HG03108 (cell line): ENCODE results near the gene NTN1.

ENCODE experiments used
- ATAC-seq: cut with Tn5 transposase; IDR thresholded peaks from one replicate; pipeline ENCODE4 v1.9.1; 2021; ENCODE audit warnings: moderate library complexity; ENCODE audit not compliant: unreplicated experiment

NTN1 gene

DNA sequence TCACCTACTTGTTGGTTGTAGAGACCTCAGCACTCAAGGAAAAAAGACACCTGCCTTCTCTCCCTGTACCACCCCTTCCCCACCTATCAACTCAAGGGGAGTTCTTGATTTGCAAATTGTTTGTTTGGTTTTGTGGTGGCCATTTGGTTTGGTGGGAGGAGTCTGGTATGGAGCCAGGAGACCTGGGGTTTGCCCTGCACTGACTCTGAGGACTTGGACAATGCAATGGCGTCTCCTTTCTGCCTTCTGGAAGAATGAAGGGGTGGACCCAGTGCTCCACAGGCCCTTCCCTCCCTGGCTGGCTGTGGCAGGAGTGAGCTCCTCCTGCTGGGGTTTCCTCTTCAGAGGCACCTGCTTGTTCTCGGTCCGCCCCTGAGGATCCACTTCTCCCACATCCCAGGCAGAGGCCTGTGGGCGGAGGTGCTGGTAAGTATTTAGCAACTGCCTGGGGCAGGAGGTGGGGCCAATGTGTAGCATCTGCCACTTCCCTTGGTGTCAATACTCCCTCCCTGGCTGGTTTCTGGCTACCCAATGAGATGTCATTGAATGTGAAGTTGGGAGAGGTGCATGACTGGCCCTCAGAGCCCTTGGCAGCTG is 164.5 kb downstream of the NTN1 start:
- ATAC-seq: no peak

DNA sequence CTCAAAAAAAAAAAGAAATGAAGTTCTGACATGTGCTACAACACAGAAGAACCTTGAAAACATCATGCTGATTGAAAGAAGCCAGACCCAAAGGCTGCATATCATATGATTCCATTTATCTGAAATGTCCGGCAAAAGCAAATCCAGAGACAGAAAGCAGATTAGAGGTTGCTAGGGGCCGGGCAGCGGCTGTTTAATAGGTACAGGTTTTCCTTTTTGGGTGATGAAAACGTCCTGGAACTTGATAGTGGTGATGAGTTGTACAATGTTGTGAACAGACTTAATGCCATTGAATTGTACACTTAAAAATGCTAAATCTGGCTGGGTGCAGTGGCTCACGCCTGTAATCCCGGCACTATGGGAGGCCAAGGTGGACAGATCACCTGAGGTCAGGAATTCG is 166.5 kb downstream of the NTN1 start:
- ATAC-seq: no peak

DNA sequence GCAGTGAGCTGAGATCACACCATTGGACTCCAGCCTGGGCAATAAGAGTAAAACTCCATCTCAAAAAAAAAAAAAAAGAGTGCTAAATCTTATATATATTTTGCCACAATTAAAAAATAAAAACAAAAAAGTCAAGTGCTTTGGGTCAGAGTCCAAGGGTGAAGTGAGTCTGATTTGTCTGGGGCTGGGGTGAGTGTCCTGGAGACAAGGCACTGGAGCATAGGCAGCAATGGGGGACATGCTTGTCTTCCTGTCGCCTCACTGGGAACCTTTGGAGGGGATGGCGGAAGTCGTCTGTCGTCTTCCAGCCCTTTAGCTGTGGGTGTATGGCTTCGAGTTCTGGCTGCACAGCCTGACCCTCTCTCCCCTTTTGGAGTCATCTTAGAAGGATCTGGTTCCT is 167.1 kb downstream of the NTN1 start:
- ATAC-seq: no peak

DNA sequence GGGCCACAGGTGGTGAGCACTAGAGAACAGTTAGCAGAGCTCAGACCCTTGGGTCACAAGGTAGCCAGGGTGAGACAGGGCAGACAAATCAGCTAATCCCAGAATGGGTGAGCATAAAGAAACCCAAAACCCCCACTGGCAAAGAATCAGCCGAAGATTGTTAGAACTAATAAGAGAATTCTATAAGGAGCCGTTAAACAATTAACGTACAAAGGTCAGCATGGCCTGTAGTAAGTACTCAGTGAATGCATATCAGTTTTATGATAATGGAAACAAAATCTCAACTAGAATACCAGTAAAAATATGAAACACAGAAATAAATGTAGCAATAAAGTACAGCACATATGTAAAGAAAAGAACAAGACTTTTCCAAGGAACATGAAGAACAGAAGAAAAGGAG is 168.6 kb downstream of the NTN1 start:
- ATAC-seq: no peak

DNA sequence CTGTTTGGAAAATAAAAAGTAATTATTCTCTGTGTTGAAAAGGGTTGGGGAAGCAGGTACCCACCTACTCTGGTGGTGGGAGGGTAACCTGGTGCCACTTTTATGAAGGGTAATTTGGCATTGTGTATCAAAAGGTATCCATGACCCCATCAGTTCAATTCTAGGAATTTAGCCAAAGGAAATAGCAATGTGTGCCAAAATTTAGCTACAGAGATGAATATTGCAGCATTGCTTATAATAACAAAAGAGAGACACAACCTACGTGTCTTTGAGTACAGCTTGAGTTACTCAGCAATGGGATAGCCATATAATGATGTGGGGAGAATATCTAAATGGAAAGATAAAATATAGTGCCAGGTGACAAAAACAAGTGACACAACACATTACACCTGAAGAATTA is 170.7 kb downstream of the NTN1 start:
- no peak for ATAC-seq

DNA sequence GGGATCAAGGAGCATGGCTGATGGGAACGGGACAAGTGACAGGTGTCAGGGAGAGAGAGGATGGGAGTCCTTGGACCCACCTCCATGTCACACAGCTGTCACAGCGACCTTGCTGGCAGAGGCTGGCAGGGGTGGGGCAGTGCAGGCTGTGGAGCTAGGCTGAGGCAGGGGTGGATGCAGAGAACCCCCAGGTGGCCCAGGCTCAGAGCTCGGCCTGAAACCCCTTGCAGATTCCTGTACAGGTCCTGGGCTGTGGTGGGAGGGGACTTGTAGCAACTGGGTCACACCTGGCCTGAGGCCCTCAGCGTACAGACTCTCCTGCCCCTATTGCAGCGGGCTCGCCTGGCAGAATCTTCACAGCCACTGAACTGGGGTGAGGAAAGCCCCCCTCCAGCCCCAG is 174.1 kb downstream of the NTN1 start:
- no peak for ATAC-seq

DNA sequence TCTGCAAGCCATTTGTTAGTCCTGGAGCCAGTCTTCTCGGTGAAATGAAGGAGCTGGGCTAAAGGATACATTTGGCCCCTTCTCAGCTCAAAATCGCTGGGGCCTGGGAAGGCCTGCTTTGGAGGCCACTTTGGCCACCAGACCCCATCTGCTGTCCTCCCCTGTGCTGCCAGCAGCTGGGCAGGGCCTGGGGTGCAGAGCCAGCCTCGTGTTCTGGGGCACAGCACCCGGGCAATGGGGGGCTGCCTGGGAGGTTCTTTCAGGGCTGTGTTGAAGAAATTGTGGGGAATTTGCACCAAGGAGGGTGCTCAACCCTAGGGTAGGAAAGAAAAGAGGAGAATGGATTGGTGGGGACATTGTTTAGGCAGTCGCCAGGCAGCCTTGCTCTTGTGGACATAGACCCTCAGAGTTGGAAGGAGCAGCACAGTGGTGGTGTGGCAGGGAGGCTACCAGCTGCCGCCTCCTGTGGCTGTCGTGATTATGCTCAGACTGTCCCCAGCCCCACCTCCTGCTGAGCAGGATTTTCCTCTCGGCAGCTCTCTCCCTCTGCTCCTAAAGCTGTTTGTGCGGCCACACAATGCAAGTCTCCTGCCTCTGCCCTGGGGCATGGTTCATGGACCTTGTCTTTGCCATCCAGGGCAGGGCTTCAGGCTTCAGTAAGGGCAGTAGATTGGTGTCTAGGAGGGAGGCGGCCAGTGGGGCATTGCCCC is 174.8 kb downstream of the NTN1 start:
- no peak for ATAC-seq

DNA sequence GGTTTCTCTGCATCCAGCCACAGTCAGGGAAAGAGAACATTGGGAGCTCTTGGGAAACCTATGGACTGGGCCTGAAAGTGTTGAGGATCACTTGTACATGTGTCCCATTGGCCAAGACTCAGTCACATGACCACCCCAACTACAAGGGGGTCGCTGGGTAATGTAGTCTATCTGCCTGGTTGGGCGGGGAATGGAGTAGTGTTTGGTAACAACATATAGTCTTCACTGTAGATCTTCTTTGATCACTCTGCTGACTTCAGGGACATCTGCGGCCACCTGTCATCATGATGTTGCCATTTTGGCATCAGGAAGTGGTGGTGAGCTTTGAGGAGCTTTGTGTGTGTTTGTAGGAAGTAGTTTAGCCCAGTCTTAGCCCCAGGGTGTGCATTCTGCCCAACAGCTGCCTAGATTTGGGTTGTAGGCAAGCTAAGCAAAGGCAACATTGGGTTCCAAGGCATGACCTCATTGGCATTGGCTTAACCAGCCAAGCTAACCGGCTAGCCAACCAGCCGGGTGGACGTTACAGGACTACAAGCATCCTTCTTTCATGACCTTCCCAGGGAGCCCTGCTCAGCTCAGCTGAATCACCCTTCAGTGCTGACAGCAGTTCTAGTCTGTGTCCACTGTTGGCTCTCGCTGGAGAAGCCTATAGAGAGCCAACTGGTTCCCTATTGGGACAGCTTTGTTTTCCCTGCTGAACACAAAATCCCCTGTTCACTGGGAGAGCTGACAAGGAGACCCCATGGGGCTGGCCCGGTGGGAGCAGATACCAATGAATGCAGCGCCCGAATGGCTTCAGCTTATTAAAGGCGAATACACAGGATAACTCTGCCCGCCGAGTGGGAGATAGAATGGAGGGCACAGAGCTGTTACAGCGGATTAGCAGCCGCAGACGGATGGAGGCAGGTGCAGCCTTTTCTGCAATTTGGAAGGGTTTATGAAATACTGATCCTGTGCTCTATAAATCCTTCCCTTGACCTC is 178.6 kb downstream of the NTN1 start:
- no peak for ATAC-seq

DNA sequence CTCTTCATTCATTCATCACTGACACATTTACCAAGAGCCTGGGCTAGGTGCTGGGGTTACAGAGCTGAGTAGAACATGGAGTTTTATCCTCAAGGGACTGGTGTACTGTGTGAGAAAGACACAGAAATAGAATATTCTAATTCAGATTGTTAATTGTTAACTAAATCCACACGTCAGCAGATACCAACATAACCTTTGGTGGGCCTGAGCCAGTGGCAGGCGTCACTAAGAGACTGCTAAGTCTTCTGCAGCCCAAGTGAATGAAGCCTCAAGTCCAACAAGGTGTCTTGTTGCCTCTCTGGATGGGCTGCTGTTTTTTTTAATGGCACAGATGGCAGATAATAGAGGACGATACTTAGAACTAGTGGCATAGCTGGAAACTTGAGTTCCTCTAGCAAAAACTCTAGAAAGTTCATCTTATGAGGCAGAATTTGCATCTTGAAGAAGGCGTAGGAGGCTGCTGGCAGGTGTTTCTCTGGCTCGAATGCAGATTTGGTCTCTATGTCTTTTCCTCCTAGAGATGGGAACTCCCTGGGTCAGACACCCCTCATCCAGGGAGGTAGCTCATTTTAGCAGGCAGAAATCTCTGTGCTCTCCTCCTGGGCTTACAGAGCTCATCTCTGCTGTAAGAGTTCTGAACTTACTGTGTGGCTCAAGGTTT is 179.5 kb downstream of the NTN1 start:
- peak; percentile 75 for ATAC-seq

DNA sequence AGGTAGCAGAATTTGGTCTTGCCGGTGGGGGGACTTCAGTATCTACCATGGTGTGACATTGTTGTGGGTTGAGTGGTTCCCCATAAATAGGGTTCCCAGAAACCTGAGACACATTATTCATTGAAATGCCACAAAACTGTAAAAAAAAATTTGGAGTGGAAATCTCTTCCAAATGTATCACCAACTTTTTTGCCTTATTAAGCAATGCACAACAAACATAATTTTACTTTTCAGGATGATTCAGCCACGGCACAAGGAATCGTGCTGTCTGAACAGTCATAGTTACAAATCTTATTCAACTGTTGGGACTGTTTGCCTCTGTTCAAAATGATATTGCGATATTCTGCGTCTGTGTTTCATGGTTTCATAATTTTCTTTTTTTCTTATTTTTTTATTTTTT is 181.2 kb downstream of the NTN1 start:
- no peak for ATAC-seq

DNA sequence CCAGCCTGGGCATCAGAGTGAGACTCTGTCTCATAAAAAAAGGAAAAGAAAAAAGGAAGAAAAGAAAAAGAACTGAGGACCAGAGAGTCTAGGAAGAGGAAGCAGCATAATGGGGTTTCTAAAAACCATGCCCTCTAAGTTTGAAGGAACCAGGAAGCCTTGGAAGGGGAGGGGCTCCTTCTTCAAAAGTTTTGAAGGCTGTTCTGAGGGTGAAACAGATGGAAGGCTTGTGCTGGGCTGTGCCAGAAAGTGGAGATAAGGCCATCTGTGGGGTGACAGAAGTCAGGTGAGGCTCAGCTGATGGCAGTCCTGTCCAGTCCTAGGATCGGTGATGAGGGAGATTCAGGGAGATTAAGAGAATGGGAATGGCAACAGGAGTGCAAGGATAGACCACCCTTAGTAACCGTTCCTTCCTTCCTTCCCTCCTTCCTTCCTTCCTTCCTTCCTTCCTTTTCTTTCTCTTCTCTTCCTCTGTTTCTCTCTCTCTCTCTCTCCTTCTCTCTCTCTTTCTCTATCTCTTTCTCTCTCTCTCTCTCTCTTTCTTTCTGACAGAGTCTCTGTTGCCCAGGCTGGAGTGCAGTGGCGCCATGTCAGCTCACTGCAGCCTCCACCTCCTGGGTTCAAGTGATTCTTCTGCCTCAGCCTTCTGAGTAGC is 182.6 kb downstream of the NTN1 start:
- ATAC-seq: no peak

DNA sequence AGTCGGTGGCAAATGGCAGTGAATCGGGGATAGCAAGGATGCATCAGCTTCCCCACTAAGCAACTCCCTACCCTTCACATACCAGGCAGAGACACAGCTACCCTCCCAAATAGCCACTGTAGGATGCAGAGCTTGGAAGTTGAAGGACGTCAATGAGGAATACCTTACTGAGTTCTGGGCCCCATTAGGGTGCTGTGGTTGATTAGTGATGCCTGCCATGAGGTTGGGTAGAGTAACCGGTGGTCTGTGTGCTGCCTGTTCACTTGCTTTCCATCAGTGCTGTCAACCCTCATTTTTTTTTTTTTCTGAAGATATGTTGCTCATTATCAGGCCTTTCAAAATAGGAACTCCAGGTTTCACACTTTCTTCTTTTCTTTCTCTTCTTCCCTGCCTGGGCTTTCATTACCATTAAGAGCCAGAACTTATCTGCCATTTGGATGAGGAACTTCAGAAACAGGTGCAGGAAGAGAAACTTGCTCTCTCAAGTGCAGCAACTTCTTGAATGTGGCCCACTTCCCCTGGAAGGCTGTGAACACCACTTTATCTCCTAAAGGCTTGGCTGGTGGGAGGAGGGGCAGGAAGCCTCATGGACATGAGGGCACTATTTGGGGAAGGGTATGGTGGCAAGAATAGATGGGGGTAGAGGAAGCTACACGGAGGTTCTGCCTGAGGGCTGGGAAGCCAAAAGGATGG is 183.5 kb downstream of the NTN1 start:
- no peak for ATAC-seq

DNA sequence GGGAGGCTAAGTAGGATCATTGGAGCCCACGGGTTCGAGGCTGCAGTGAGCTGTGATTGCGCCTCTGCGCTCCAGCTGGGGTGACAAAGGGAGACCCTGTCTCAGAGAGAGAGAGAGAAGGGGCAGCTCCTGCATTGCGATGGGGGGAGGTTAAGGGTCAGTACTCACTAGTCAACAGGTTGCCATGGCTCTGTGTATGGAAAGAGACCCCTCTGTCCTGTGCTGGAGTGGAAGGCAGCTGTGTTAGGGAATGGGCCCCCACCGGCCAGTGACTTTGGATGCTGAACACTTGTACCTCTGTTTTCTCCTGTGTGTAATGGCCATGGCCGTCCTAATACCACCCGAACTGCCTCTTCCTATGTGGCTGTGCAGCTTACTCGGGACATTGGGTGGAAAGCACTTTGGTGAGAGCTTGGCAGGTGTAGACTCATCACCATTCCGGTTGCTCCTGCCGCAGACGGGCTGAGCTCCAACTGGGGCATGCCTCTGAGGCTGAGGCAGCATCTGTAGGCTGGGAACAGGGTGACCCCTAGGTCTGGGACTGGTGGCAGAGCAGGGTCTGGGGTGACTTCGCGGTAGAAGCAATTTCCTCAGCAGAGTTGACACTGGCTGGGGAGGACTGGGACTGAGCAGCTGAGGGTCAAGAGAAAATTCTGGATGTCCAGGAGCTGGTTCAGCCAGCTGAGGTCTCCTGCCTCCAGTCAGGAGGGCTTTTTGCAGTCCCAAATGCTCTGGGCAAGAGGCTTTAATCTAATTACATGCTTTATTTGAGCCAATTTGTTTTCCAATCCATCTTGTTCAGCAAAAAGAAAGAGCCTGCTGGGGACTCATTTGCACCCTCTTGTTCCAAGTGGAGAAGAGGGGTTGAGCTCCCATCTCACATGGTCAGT is 184.5 kb downstream of the NTN1 start:
- ATAC-seq: no peak

DNA sequence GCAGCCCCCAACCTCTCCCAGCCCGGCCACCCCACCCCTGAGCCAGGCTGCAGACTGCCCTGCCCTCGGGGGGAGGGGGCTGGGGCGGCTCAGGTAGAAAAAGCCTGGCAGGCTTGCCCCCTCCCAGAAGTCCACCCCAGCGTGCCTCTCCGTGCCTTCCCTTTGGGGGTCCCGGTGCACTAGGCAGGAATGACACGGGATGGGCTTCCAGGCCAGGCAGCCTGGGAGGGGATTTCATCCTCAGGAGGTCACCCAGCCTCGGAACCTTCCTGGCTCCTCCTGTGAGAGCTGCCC is 185.0 kb downstream of the NTN1 start:
- no peak for ATAC-seq

DNA sequence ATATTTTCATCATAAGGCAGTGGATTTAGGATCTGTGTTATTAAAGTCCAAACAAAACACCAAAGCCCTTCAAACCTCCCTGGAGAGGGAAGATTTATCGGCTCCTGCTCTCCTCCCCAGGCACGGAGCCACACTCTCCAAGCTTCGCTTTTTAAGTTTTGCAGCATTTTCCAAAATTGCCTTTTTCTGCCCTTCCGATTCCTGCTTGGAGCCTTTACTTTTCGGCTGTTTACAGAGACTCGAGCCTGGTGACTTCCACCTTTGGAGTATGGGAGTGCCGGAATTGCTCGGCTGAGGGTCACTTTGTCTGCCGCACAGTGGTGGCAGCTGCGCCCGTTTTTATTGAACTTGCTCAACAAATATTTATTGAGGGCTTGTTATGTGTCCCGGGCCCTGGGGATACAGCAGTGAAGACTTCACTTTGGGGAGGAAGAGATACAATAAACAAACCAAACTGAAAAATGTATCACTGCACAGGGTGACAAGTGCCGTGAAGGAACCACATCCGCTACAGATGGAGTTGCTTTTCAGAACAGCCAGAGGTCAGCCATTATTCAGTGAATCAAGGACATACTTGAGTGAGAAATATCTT is 185.5 kb downstream of the NTN1 start:
- no peak for ATAC-seq

DNA sequence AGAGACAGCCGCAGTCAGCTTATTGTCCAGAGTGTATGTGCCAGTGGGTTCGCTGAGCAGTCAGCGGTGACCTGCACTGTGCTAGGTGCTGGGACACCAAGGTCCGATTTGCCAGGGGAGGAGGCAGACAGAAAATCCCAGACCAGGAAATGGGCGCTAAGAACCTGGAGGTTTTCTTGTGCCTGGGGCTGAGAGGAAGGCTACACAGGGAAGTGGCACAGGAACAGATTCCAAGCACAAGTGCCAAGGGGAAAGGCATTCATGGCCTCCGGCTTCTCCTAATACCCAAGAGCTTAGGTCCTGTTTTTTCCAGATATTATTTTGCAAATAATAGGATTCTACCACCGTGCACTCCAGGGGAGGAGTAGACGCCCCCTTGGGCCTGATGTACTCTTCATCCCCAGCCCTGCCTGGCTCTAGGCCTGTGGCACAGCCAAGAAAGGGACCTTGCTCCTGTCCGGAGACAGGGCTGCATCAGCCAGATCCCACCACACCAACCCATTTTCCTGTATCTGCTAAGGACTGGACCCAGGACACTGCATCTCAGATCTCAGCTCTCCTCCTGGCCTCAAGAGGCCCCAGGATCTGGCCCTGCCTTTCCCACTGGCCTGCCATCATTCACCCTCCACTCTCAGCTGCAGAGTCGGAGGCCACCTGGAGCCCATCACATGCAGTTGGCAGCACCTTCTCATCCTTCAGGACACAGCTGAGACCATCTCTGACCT is 187.2 kb downstream of the NTN1 start:
- ATAC-seq: no peak

DNA sequence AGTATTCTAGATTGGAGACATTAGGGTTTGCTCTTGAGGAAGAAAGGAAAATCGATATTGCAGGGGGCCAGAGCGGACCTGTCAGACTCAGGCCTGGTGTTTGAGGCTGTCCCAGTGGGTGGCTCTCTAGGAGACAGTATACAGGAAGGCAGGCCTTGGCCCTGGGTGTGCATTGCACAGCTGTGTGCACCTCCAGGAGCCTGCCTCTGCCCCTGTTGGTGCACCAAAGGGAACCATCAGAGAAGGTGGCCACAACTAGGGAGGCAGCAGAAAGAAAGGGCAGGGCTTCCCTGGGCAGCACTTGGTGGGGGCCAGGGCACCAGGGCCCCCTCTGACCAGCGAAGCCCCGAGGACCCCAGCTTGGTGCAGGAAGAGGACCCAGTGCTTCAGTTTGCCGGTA is 188.0 kb downstream of the NTN1 start:
- ATAC-seq: no peak

DNA sequence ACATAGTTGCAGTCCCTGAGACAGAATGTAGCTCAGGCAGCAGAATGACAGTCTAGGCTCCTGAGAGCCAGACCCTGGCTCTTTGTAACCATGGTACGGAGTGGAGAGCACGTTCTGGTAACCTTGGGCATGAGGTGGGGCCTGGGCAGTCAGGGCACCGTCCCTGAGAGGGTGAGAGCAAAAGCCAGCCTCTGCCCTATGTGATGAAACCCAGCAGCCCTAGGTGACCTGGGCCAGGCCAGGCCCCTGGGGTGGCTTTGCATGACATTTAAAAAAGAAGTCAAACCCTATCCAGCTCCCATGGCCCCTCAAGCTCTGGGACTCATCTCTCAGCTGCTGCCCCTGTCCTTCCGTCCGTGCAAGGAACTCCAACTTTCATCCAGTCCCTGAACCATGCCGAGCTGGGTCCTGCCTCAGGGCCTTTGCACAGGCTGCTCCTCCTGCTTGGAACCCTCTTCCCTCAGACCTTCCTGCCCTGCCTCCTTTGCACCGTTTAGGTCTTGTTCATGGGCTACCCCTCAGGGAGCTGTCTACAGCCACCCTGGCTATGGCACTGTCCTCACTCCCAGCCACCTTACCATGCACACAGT is 188.6 kb downstream of the NTN1 start:
- no peak for ATAC-seq
